Renal pelvis (tissue), 12 donors: ENCODE data around the gene TOMM22. TPM values are rescaled to one million over a fixed set of nuclear protein-coding genes. Genes with fewer than 3 reads are reported as not detected.
"Not testable (repeated sequence)": the region's sequence is repeated elsewhere in the genome, so short reads cannot be mapped to it uniquely, and the experiment has no call there.

Experiments used
- DNase-seq: peaks from one replicate; pipeline ENCODE4 v3.0.0-alpha.2; 2013
- long read RNA-seq, 16 experiments: transcript quantifications; one replicate each; lab custom pipeline, GENCODE V29; 2026
- polyA plus RNA-seq, 3 donors: library from polyadenylated mRNA; unstranded; fragments of 120-200 nt; gene quantifications; one replicate each; pipeline ENCODE4 v1.2.1, GENCODE V29; 2013; ENCODE audit not compliant: insufficient read length in 3 of 3

The TOMM22 gene
- polyA plus RNA-seq = 100 to 1,000 TPM in 1 of 3 donors, 10 to 100 TPM in 2; 81.7 to 106 (median 95.8) TPM
- long read RNA-seq, donor 1, transcript TOMM22-201 (4 exons, 2,040 nt) = major isoform, 49 of 57 reads
- long read RNA-seq, donor 1, partial matches to known transcripts = 6 of 57 reads
- long read RNA-seq, donor 1, other reads (novel, unspliced or antisense) = 0 of 57 reads
- long read RNA-seq, donor 2, transcript TOMM22-201 (4 exons, 2,040 nt) = major isoform, 90 of 90 reads
- long read RNA-seq, donor 2, partial matches to known transcripts = 0 of 90 reads
- long read RNA-seq, donor 2, other reads (novel, unspliced or antisense) = 0 of 90 reads
- long read RNA-seq, donor 3, transcript TOMM22-201 (4 exons, 2,040 nt) = major isoform, 53 of 61 reads
- long read RNA-seq, donor 3, partial matches to known transcripts = 5 of 61 reads
- long read RNA-seq, donor 3, other reads (novel, unspliced or antisense) = 0 of 61 reads
- long read RNA-seq, donor 4, transcript TOMM22-201 (4 exons, 2,040 nt) = major isoform, 63 of 264 reads
- long read RNA-seq, donor 4, partial matches to known transcripts = 198 of 264 reads
- long read RNA-seq, donor 4, other reads (novel, unspliced or antisense) = 0 of 264 reads
- long read RNA-seq, donor 5, transcript TOMM22-201 (4 exons, 2,040 nt) = major isoform, 37 of 38 reads
- long read RNA-seq, donor 5, partial matches to known transcripts = 0 of 38 reads
- long read RNA-seq, donor 5, other reads (novel, unspliced or antisense) = 0 of 38 reads
- long read RNA-seq, donor 6, transcript TOMM22-202 (3 exons, 782 nt) = minor isoform, 5 of 242 reads
- long read RNA-seq, donor 6, transcript TOMM22-201 (4 exons, 2,040 nt) = major isoform, 40 of 242 reads
- long read RNA-seq, donor 6, partial matches to known transcripts = 197 of 242 reads
- long read RNA-seq, donor 6, other reads (novel, unspliced or antisense) = 0 of 242 reads
- long read RNA-seq, donor 7, transcript TOMM22-201 (4 exons, 2,040 nt) = major isoform, 53 of 56 reads
- long read RNA-seq, donor 7, partial matches to known transcripts = 0 of 56 reads
- long read RNA-seq, donor 7, other reads (novel, unspliced or antisense) = 0 of 56 reads
- long read RNA-seq, donor 8, transcript TOMM22-201 (4 exons, 2,040 nt) = major isoform, 22 of 80 reads
- long read RNA-seq, donor 8, partial matches to known transcripts = 57 of 80 reads
- long read RNA-seq, donor 8, other reads (novel, unspliced or antisense) = 0 of 80 reads
- long read RNA-seq, donor 9, transcript TOMM22-201 (4 exons, 2,040 nt) = major isoform, 77 of 243 reads
- long read RNA-seq, donor 9, partial matches to known transcripts = 164 of 243 reads
- long read RNA-seq, donor 9, other reads (novel, unspliced or antisense) = 0 of 243 reads
- long read RNA-seq, donor 10, transcript TOMM22-201 (4 exons, 2,040 nt) = major isoform, 55 of 197 reads
- long read RNA-seq, donor 10, partial matches to known transcripts = 142 of 197 reads
- long read RNA-seq, donor 10, other reads (novel, unspliced or antisense) = 0 of 197 reads
- long read RNA-seq, donor 11, transcript TOMM22-201 (4 exons, 2,040 nt) = major isoform, 48 of 50 reads
- long read RNA-seq, donor 11, partial matches to known transcripts = 0 of 50 reads
- long read RNA-seq, donor 11, other reads (novel, unspliced or antisense) = 0 of 50 reads
- long read RNA-seq, donor 12, transcript TOMM22-201 (4 exons, 2,040 nt) = major isoform, 79 of 80 reads
- long read RNA-seq, donor 12, partial matches to known transcripts = 0 of 80 reads
- long read RNA-seq, donor 12, other reads (novel, unspliced or antisense) = 0 of 80 reads
- long read RNA-seq, donor 13, transcript TOMM22-201 (4 exons, 2,040 nt) = major isoform, 43 of 45 reads
- long read RNA-seq, donor 13, partial matches to known transcripts = 0 of 45 reads
- long read RNA-seq, donor 13, other reads (novel, unspliced or antisense) = 0 of 45 reads
- long read RNA-seq, donor 14, transcript TOMM22-202 (3 exons, 782 nt) = minor isoform, 7 of 95 reads
- long read RNA-seq, donor 14, transcript TOMM22-201 (4 exons, 2,040 nt) = major isoform, 88 of 95 reads
- long read RNA-seq, donor 14, partial matches to known transcripts = 0 of 95 reads
- long read RNA-seq, donor 14, other reads (novel, unspliced or antisense) = 0 of 95 reads
- long read RNA-seq, donor 15, transcript TOMM22-201 (4 exons, 2,040 nt) = major isoform, 62 of 356 reads
- long read RNA-seq, donor 15, partial matches to known transcripts = 290 of 356 reads
- long read RNA-seq, donor 15, other reads (novel, unspliced or antisense) = 0 of 356 reads
- long read RNA-seq, donor 16, transcript TOMM22-201 (4 exons, 2,040 nt) = major isoform, 80 of 83 reads
- long read RNA-seq, donor 16, partial matches to known transcripts = 0 of 83 reads
- long read RNA-seq, donor 16, other reads (novel, unspliced or antisense) = 0 of 83 reads

DNA sequence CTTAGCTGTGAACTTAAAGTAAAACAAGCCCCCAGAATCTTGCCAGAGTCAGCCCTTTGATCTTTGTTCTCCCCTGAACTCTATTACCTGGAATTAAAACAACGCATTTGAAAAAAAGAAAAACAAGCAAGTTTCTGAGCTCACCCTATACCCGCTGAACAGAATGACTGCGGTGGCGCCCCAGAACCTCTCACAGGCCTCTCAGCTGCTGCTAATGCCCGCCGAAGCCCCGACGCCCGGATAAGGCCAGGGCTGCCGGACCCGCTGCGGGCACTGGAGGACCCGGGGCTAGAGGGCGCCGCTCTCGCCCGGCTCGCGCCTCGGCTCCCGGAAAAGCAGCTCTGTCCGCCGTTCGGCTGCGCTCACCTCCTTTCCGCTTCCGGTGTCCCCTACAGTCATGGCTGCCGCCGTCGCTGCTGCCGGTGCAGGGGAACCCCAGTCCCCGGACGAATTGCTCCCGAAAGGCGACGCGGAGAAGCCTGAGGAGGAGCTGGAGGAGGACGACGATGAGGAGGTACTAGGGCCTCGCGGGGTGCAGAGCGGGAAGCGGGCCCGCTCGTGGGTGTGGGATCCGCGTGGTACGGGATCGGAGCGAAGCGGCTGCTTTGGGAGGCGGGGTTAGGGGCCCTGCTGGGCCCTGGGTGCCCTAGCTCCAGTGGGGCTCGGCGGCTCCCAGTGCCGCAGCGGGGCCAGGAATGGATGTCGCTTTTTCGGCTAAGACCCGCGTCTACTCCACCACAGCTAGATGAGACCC lies at the start of gene TOMM22:
Gene TOMM22, plus strand, starts transcription at position 376 of the 754 bp plus-strand sequence. Its CDS starts 22 bp downstream, at position 398.
- peak; percentile 85 for DNase-seq

DNA sequence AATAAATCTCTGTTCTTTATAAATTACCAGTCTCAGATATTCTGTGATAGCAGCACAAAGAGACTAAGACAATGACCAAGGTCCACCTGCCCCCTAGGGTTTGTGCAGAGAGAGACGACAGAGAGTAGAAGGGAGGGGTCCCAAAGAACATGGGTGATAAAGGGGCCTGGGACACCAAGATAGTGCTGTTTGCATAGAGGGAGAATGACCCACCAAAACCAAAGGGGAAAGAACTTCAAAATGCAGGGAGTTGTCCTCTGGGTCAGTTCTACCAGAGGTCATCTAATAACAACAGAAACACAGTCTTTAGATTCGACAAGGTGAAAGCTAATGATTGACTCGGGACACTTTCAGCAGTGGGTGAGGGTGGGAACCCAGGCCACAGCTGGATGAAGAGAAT lies 49.2 kb upstream of the TOMM22 start:
- DNase-seq = no peak

DNA sequence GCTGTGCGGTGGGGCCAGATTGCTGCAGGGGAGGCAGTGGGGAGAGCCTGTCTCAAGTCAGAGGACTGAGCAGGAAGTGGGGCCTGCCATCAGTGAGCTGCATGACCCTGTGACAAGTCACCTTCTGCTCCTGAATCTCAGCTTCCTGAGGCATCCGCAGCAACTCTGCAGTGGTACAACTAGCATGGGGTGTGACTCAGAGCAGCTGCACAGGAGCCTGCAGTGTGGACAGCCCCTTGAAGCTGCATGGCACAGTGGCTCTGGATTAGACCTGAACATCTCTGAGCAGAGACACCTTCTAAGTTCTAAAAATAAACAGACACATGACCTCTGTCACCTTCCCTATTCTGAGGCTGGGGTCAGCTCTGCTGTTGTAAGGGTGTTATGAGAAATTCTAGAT lies 43.5 kb upstream of the TOMM22 start:
- DNase-seq = no peak

GRCh38 chr22:38638728-38639127 lies 43.0 kb upstream of the TOMM22 start:
- DNase-seq = no peak

DNA sequence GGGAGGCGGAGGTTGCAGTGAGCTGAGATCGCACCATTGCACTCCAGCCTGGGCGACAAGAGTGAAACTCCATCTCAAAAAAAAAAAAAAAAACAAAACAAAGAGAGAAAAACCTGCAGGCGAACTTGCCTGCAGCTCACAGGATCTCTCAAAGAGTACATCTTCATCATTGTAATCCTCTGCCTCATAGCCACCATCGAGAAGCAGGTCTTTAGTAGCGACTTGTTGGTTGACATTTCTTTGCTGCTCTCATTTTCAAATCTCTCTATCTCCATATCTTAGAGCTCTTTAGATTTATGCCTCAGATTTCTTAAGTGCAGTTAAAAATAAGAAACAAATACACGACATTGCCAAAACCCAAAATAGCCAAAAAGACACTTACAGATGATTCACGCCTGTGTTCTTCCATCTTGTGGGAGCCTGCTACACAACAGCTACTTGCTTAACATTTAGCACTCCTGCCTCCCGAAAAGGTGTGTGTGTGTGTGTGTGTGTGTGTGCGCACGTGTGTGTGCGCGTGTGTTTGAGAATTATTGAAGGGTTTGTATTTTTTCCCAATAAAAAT lies 40.2 kb upstream of the TOMM22 start:
- no peak for DNase-seq

DNA sequence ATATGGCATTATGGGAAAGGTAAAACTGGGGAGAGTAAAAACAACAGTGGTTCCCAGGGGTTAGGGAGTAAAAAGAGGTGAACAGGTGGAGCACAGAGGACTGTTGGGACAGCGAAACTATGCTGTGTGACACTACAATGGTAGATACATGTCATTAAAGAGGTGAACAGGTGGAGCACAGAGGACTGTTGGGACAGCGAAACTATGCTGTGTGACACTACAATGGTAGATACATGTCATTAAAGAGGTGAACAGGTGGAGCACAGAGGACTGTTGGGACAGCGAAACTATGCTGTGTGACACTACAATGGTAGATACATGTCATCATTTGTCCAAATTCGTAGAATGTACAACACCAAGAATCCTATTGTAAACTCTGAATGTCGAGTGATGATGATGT lies 37.5 kb upstream of the TOMM22 start:
- not testable (repeated sequence) for DNase-seq

GRCh38 chr22:38645430-38645829 lies 36.3 kb upstream of the TOMM22 start:
- no peak for DNase-seq

DNA sequence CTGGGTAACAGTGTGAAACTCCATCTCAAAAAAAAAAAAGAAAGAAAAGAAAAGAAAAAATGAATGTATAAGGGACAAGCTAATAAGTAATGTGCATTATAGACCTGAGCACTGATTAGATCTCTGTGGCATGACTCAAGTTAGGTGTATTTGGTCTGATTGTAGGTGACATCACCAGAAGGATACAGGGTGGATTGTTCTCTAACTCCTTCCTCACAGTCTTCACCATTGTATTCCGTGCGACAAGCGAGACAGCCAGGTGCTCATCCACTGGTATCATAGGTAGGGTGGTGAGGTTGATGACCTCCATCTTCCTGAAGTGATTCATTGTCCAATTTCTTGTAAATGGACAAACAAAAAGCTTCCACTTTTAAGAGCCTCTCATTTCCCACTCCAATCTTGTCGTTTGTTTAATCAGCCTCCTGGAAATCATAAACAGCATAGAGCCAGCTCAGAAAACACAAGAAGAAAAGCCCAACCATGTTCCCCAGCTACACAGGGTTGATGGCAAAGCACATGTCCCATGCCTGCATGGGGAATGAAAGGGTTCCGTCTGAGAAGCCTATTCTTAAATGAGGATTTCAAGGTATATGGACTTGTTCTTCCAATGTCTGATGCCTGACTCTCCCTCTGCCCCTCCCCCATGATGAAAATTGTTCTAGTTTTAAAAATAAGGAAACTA lies 31.8 kb upstream of the TOMM22 start:
- no peak for DNase-seq

- no peak for DNase-seq
Observed at GRCh38 chr22:38652859-38653258, 28.9 kb upstream of the TOMM22 start.

- DNase-seq = no peak
Observed at GRCh38 chr22:38653741-38654140, 28.0 kb upstream of the TOMM22 start.

DNA sequence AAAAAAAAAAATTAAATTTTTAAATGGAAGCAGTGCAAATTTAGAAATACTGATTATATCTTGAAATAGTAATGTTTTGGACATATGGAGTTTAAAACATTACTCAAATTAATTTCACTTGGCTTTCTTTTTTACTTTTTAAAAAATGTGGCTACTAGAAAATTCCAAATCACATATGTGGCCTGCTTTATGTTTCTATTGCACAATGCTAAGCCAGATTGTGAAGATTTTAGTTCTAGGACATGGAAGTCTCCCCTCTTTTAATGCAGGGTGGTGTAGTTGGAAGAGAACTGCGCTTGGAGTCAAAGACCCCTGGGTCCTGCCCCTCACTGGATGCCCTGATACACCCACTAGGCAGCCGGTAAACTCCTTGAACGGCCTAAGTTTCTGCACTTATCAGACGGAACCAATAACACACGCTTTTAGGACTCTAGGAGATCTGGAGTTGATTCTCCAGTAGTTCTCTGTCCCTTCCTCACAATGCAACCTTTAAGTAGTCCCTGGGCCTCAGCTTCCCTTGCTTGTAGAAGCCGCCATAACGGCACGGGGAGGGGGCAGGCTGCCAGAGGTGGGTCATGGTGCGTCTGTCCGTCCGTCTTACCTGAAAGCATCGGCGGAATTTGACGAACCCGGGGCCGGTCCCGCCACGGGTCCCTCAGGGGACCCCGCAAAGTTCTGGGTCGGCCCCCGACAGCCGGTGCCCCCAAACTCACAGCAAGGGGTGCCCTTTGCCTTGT lies 26.1 kb upstream of the TOMM22 start:
- no peak for DNase-seq

GRCh38 chr22:38656256-38657044 lies 25.3 kb upstream of the TOMM22 start, which contains the start of the genes CBY1 and FAM227A:
Gene CBY1, plus strand, starts transcription at chr22:38656638. Its CDS starts 11,417 bp downstream, at chr22:38668055.
Gene FAM227A, minus strand, starts transcription at chr22:38656392. Its CDS starts 6,224 bp downstream, at chr22:38650168.
- peak; percentile 92 for DNase-seq

DNA sequence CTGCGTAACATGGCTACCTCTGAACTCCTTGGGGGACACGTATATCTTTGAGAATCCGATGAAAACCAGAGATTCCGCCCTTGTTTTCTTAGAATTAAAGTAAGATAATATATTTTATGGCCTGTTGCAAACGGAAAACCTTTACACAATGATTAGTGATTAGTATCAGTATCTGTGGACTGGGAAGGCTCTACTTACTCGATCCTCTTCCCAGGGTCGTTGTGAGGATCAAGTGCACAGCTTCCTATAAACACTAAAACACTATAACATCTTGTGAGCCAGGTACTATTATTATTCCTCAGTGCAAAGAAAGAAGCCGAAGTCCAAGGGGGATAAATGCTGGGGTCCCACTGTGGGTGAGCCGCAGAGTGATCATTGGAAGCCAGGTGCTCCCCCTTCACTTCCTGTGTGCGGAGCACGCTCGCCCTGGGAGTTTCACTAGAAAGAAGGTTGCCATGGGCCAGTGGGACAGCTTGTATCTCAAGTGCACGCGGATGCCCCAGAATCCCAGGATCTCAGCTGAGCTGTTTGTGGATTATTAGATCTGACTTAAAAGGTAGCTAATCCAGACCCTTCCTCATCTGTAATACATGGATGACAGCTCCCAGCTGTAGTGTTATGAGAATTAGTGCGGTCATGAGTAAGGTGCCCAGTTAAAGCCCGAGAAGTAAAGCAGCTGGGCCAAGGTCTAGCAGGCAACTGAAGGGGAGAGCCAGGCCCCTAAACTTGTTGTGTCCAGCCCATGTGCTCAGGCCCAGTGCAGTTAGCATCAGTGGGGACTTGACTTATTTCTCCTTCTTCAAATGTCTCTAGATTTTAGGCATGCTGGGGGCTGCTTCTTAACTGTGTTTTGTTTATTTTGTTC lies 24.5 kb upstream of the TOMM22 start:
- DNase-seq = peak; percentile 17

DNA sequence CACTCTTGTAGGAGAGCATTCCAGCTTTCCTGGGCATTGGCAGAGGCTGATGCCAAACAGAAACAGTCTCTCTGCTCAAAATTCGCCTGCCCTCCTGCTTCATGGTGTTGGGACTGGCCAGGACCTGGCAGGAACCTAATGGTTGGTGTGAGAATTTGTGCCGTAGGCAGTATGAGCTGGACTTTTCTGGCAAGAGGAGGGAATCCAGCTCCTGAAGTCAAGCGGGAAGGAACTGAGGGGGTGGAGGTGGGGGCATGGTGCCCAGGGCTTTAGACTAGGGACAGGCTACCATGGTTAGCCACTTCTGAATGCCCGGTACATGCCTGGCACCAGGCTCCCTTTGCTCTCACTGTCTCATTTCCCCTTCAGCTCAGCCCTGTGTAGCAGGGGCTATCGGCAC lies 6.9 kb upstream of the TOMM22 start:
- no peak for DNase-seq

GRCh38 chr22:38675833-38676232 lies 5.9 kb upstream of the TOMM22 start:
- no peak for DNase-seq
